ENCODE data around the gene CCDC33. TPM values are rescaled to one million over a fixed set of nuclear protein-coding genes. Genes with fewer than 3 reads are reported as not detected.

Gene CCDC33
- total RNA-seq, 1 donor from 2014 or later: not detected

DNA sequence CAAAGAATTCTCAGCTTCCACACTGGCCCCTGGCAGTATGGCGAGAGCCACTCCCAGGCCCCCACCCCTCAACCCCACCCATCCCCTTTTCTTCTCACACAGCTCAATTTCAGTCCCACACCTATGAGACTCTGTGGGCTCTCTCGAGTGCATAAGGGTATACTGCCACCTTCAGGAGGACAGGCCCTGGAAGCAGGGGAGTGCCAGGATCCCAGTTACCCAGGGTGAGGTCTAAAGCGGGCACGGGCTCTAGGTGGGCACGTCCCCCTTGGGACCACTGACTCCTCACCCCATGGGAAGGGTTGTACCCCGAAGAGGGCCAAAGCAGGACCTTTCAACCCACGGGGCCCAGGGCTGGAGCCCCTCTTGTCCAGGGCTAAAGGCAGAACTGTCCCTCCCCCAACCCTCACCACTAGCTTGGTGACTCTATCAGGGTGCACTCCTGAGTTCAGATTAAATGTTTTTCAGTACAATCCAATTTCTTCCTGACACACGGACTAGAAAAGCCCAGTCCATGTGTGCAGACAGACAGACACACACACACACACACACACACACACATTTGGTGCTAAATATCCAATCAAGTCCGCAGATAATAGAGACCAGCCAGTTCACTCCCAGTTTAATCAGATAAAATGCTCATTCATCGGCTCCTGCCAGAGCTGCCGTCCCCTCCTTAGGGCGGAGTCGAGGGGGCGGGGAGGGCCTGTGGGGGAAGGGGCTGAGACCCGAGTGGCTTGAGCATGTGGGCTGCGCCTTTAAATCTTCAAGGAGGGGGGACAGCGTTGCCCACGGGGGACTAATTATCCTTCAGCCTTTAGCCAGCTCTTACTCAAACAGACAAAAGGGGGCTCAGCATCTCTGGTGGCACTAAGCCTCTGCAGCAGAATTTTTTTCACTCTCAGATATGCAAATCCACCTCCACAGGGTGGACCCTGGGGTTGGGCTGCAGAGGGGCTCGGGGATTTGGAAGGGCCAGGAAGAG, 72.0 kb downstream of the CCDC33 start:
- Histone ChIP-seq H3K27ac (no peak overlapping the region), H3K27me3 (peaks cover 53% of the 10 kb centered on the region)
- intact Hi-C loops (cut with DNase I): no loop called here

DNA sequence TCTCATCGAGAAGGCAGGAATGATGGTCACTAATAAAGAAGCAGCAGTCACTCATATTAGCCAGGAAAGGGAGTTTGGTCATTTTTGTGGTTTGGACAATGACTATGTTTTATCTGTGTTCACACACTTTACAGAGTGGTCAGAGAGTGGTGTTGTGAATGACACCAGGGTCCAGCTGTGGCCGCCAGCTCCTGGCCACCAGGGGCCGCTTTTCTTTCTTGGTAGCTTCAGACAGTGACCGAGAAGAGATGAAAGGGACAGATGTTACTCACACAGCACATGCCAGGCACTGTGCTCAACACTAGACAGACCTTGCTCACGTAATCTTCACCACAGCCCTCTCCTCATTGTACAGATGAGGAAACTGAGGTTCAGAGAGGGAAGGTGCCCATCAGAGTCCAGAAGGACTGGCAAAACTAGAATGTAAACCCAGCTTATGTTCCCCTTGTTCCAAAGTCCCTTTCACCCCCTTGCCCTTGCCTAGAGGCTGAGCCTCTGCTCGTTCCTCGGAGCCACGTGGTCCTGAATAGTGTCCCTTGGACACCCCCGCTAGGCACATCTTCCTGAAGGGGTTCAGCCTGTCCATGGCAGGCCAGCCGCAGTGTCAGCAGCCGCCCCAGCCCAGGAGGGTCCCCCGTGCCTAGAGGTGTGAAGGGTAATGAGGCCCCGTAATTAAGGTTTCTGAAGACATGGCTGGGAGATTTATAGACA, 75.8 kb downstream of the CCDC33 start:
- no peak for DNase-seq
- Histone ChIP-seq H3K4me1 (peaks cover 2% of the 10 kb centered on the region), H3K36me3 (no peaks in the 10 kb centered on the region), H3K9me3 (no peaks in the 10 kb centered on the region), H3K4me3 (no peak overlapping the region), H3K27ac (no peak overlapping the region), H3K27me3 (peaks cover 21% of the 10 kb centered on the region)
- no peak for ATAC-seq
- TF ChIP-seq, protein P1, sequence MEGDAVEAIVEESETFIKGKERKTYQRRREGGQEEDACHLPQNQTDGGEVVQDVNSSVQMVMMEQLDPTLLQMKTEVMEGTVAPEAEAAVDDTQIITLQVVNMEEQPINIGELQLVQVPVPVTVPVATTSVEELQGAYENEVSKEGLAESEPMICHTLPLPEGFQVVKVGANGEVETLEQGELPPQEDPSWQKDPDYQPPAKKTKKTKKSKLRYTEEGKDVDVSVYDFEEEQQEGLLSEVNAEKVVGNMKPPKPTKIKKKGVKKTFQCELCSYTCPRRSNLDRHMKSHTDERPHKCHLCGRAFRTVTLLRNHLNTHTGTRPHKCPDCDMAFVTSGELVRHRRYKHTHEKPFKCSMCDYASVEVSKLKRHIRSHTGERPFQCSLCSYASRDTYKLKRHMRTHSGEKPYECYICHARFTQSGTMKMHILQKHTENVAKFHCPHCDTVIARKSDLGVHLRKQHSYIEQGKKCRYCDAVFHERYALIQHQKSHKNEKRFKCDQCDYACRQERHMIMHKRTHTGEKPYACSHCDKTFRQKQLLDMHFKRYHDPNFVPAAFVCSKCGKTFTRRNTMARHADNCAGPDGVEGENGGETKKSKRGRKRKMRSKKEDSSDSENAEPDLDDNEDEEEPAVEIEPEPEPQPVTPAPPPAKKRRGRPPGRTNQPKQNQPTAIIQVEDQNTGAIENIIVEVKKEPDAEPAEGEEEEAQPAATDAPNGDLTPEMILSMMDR (IDR thresholded peaks at IDR 0.05): peak; percentile 26
- intact Hi-C loops (cut with DNase I): loop anchor here (5.0 kb wide), 1 partner anchor 190 kb away; no protein-coding TSS in a partner anchor

More for the DNA sequence above, 72.0 kb downstream of the CCDC33 start:
- DNase-seq (no peak), ATAC-seq (peak; percentile 62)
- TF ChIP-seq, protein P1 (IDR thresholded peaks at IDR 0.05): peak; percentile 61
- no peaks in the 10 kb centered on the region for H3K9me3 ChIP-seq
- no peaks in the 10 kb centered on the region for H3K36me3 ChIP-seq
- no peaks in the 10 kb centered on the region for H3K4me1 ChIP-seq
- no peak overlapping the region for H3K4me3 ChIP-seq

DNA sequence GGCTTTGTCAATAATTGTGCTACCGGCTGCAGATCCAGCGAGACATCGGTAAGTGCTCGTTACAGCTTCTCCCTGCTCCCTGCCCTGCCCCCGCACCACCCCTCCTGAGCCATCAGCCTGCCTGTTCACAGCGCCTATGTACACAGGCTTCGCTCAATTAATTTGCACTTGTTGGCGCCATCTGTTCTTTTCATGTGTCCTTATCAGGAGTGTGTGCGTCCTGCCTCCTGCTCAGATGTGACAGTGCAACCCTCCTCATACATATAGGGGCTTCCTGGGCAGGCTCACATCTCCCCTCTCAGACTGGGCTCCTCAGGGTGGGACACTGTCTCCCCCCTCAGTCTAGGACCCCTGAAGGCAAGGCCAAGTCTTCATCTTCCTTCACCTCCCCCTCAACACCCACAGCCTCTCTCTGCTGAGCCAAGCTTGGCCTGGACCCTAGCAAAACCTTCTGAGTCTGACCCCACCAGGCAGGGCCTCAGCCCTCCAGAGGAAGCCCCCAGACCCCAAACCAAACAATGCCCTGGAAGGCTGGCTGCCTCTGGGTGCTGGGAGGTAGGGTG, 76.4 kb downstream of the CCDC33 start:
- Histone ChIP-seq H3K9me3 (no peaks in the 10 kb centered on the region), H3K36me3 (no peaks in the 10 kb centered on the region), H3K4me1 (peaks cover 2% of the 10 kb centered on the region), H3K4me3 (no peak overlapping the region), H3K27me3 (peaks cover 15% of the 10 kb centered on the region), H3K27ac (no peak overlapping the region)
- ATAC-seq (no peak), DNase-seq (no peak)
- TF ChIP-seq, protein P1 (IDR thresholded peaks at IDR 0.05): no peak
- intact Hi-C loops (cut with DNase I): loop anchor here (5.0 kb wide), 1 partner anchor 190 kb away; no protein-coding TSS in a partner anchor

DNA sequence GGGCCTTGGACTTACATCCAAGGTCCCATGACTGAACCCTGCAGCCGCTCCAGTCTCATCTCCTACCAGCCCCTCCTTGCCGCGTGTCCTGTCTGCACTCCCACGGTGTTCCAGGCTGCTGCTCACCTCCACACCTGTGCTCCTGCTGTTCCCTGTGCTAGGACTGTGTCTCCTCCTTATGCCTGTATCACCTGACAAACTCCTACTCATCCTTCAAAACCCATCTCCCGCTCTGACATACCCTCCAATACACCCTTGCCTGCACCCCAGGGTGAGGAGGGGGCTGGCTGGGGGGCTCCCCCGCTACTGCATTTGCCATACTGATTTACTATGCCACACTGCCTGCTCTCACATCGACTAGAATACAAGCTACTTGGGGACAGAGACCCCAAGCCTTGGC, 77.8 kb downstream of the CCDC33 start:
- DNase-seq: no peak
- no peaks in the 10 kb centered on the region for H3K36me3 ChIP-seq
- H3K27me3 ChIP-seq: peaks cover 9% of the 10 kb centered on the region
- no peaks in the 10 kb centered on the region for H3K9me3 ChIP-seq
- TF ChIP-seq, protein P1 (IDR thresholded peaks at IDR 0.05): no peak
- no peak overlapping the region for H3K27ac ChIP-seq
- ATAC-seq: no peak
- peaks cover 2% of the 10 kb centered on the region for H3K4me1 ChIP-seq
- intact Hi-C loops (cut with DNase I): loop anchor here (5.0 kb wide), 1 partner anchor 192 kb away; no protein-coding TSS in a partner anchor
- no peak overlapping the region for H3K4me3 ChIP-seq

DNA sequence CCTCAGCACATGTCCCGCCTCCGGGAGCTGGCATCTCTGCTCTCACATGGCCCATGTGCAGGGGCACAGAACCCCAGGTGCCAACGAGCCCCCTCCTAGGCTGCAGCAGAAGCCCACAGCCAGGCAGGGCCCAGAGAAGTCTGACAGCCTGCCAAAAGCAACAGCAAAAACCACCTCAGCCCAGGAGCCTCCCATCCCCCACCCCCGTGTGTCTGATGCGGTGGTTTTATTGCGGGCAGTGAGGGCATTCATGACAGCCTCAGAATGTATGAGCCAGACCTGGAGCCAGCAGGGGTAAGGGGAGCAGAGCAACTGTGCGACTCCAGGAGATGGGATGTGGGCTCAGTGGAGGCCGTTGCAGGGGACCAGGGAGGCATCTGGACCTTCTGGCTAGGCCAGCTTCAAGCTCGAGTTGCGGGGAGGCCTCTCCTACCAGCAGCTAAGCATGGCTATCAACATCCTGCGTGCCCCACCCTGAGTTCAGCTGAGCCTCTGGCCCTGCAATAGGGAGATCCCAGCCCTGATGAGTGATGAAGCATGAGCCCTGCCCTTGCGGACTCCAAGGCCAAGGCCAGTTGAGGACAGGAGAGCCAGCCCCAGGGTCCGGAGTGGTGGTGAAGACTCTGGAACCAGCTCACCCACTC, 78.8 kb downstream of the CCDC33 start:
- H3K9me3 ChIP-seq: no peaks in the 10 kb centered on the region
- no peaks in the 10 kb centered on the region for H3K27me3 ChIP-seq
- no peak overlapping the region for H3K27ac ChIP-seq
- DNase-seq: no peak
- peaks cover 2% of the 10 kb centered on the region for H3K4me1 ChIP-seq
- no peaks in the 10 kb centered on the region for H3K36me3 ChIP-seq
- TF ChIP-seq, protein P1 (IDR thresholded peaks at IDR 0.05): no peak
- no peak overlapping the region for H3K4me3 ChIP-seq
- intact Hi-C loops (cut with DNase I): loop anchor here (5.0 kb wide), 1 partner anchor 193 kb away; no protein-coding TSS in a partner anchor
- ATAC-seq: no peak

Data from upper lobe of right lung (tissue), 1 donor.